Left ventricle myocardium superior (tissue), 1 donor: ENCODE results near the gene HOXD11. TPM values are rescaled to one million over a fixed set of nuclear protein-coding genes. Genes with fewer than 3 reads are reported as not detected.

Experiments
- ATAC-seq: fragments of 200-7000 bp; cut with Tn5 transposase; one replicate; pipeline ENCODE4 v1.9.1; 2020; ENCODE audit warnings: mild to moderate bottlenecking, moderate library complexity
- DNase-seq: peaks from one replicate; pipeline ENCODE4 v3.0.0-alpha.2; 2020
- intact Hi-C: fragments of 100-400 bp; cut with micrococcal nuclease; formaldehyde crosslinking; loops from one replicate; pipeline ENCODE4 v1.11.0; 2022
- total RNA-seq: library from RNA; stranded (reverse); fragmentation: NEBNext Ultra II Directional; extraction: Animal tissue kit (Norgen Biotek cat#: 25700); gene quantifications from one replicate; pipeline ENCODE4 v1.2.1, GENCODE V29; 2021
- donor health status: DM: no; HTN: yes; CAD: no; lungs with severe emphysema.

Gene HOXD11
- total RNA-seq, 1 donor from 2014 or later: not detected

- DNase-seq (no peak), ATAC-seq (no peak)
- intact Hi-C loops: no loop called here
Measured at GRCh38 chr2:176115883-176116813, 9.1 kb downstream of the HOXD11 start, which contains the start of gene HOXD10. HOXD10 (plus strand) TSS chr2:176116778; CDS start chr2:176116834, 56 bp downstream.

GRCh38 chr2:176117162-176117822 lies 10.2 kb downstream of the HOXD11 start:
- intact Hi-C loops: no loop called here
- DNase-seq (no peak), ATAC-seq (no peak)

DNA sequence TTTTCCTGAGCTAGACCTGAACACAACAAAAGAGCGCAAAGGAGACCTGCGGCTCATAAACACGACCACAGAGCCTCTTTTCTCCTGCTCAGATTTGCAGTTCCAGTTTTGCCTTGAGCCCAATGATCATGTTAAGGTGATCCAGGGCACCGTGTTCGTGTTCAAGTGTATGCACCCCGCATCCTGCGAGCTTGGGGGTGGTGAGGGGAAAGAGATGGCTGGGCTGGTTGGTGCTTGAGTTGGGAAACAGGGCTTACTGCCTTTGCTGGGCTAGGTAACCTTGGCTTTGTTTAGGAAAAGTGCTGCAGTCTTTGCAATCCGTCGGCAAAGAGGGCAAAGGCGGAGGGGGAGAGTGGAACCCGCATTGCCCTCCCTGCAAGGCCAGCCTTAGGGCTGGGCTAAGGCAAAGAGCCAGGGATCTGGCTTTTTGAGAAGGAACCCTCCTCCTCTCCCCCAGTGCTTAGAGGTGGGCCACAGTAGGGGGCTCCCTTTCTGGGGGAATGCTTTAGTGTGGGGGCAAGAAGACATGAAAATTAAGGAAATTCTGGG lies 10.8 kb downstream of the HOXD11 start:
- ATAC-seq: no peak
- intact Hi-C loops: no loop called here

DNA sequence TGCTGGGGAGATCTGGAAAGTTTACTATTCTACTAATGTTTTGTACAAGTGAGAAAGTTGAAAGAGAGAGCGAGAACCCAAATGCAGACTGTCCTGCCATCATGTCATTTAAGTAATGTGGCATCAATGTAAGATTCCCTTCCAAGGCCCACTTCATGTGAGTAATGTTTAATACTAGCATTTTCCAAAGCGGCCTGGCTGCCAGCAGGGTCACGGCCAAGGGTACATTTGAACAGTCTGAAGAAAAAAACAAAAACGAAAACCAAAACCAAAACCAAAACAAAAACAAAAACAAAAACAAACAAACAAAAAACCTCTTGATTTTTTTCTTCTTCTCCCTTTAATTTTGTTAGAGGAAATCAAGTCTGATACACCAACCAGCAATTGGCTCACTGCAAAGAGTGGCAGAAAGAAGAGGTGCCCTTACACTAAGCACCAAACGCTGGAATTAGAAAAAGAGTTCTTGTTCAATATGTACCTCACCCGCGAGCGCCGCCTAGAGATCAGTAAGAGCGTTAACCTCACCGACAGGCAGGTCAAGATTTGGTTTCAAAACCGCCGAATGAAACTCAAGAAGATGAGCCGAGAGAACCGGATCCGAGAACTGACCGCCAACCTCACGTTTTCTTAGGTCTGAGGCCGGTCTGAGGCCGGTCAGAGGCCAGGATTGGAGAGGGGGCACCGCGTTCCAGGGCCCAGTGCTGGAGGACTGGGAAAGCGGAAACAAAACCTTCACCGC lies 11.7 kb downstream of the HOXD11 start:
- intact Hi-C loops: no loop called here
- DNase-seq (no peak), ATAC-seq (no peak)

More for the DNA sequence above, 10.8 kb downstream of the HOXD11 start:
- no peak for DNase-seq

DNA sequence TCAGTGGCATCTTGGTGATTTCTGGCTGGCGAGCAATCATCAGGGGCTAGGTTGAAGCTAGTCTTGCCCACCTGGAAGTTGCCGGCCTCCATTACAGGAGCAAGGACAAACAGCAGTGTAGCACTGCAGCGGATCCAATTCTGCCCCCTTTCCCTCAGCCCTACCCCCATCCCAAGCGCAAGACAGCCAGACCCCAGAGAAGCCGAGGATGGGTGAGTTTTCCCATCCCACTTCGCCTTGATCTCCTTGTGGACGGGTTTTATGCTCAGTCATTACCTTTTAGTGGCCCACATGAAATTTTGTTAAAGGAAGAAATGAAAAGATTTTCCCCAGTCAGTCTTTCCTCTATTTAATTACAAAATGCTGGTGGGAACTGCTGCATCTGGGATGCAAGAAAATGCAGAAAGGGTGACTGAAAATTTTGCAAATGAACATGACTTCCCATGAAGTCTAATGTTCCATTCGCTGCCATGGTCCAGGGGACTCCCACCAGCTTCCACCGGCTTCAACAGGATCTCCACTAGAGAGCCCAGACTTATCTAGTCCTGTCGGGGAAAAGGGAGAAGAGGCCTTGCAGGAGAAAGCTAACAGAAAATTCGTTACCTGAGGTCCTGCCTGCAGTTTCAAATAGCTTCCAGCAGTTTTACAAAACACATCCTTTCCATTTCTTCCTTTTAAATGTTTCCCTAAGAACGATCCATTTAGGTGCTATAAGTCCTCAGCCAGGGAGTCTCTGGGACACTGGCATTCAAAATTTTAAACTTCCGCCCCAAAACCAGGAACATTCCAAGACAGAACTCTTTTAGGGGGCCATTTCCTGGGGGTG lies 13.5 kb downstream of the HOXD11 start:
- intact Hi-C loops: no loop called here
- ATAC-seq (no peak), DNase-seq (no peak)

- no peak for ATAC-seq
- intact Hi-C loops: no loop called here
- no peak for DNase-seq
Measured at GRCh38 chr2:176121190-176122051, 14.3 kb downstream of the HOXD11 start.

DNA sequence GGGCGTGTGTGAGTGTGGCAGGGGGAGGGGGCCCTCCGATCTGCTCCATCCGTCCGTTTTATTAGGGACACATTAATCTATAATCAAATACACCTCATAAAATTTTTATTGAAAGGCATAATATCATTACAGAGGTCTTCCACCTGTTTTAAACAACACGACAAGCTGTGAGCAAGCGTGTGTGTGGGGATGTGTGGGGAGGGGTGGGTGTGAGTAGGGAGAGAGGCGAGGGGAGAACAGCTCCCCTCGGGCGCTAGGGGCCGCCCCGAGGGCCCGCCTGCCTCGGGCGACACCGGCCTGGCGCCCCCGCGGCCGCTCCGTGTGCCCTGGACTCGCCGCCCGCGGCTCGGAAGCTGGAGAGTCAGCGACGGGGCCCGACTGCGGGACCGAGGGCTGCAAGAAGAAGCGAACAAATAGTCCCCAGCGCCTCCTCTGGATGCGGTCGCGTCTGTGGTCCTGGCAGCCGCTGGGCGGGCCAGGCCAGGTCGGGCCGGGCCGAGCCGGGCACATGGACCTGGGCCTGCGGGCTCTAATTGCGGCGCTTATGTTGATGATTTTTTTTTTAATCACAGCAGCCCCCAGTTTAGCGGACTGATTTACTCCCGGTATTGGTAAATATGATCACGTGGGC lies 15.1 kb downstream of the HOXD11 start:
- DNase-seq (no peak), ATAC-seq (no peak)
- intact Hi-C loops: no loop called here

DNA sequence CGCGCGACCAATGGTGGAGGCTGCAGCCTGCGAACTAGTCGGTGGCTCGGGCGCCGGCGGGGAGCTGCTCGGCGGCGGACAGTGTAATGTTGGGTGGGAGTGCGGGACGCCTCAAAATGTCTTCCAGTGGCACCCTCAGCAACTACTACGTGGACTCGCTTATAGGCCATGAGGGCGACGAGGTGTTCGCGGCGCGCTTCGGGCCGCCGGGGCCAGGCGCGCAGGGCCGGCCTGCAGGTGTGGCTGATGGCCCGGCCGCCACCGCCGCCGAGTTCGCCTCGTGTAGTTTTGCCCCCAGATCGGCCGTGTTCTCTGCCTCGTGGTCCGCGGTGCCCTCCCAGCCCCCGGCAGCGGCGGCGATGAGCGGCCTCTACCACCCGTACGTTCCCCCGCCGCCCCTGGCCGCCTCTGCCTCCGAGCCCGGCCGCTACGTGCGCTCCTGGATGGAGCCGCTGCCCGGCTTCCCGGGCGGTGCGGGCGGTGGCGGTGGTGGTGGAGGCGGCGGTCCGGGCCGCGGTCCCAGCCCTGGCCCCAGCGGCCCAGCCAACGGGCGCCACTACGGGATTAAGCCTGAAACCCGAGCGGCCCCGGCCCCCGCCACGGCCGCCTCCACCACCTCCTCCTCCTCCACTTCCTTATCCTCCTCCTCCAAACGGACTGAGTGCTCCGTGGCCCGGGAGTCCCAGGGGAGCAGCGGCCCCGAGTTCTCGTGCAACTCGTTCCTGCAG lies 15.8 kb downstream of the HOXD11 start, which contains the start of gene HOXD9:
TSS of gene HOXD9 (plus strand) at position 37 of the 728 bp plus-strand sequence. CDS start at position 87, 50 bp downstream.
- ATAC-seq (peak; percentile 35), DNase-seq (no peak)
- intact Hi-C loops: no loop called here

DNA sequence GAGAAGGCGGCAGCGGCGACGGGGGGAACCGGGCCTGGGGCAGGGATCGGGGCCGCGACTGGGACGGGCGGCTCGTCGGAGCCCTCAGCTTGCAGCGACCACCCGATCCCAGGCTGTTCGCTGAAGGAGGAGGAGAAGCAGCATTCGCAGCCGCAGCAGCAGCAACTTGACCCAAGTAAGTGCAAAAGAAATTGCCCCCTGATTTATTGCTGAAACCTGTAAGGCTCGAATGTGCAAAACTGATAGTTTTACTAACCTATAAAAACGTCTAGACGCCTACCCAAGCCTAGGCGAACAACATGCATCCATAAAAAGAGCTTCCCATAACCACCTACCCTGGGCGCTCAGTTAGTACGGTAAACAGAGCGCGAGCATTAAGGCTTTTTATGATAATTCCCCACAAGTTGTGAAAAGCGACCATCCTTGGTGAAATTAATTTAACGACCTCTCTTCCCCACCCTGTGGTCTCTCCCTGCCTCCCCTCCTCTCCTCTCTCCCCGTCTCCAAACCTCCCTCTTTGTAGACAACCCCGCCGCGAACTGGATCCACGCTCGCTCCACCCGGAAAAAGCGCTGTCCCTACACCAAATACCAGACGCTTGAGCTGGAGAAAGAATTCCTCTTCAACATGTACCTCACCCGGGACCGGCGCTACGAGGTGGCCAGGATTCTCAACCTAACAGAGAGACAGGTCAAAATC lies 16.5 kb downstream of the HOXD11 start:
- intact Hi-C loops: no loop called here
- ATAC-seq: no peak

GRCh38 chr2:176124110-176124946 lies 17.2 kb downstream of the HOXD11 start:
- ATAC-seq (no peak), DNase-seq (no peak)
- intact Hi-C loops: no loop called here

More for the DNA sequence above, 16.5 kb downstream of the HOXD11 start:
- no peak for DNase-seq

GRCh38 chr2:176124947-176125771 lies 18.1 kb downstream of the HOXD11 start:
- ATAC-seq (no peak), DNase-seq (no peak)
- intact Hi-C loops: loop anchor here (5.0 kb wide), 1 partner anchor 512 kb away; no protein-coding TSS in a partner anchor

- DNase-seq: no peak
- no peak for ATAC-seq
- intact Hi-C loops: loop anchor here (5.0 kb wide), 1 partner anchor 512 kb away; no protein-coding TSS in a partner anchor
Measured at GRCh38 chr2:176125772-176126054, 18.6 kb downstream of the HOXD11 start.

- intact Hi-C loops: loop anchor here (5.0 kb wide), 1 partner anchor 510 kb away; no protein-coding TSS in a partner anchor
- ATAC-seq (no peak), DNase-seq (peak; percentile 70)
Measured at GRCh38 chr2:176126929-176127773, 20.1 kb downstream of the HOXD11 start.
